ENCODE results near the gene THSD1.
"Not testable (repeated sequence)": the region's sequence is repeated elsewhere in the genome, so short reads cannot be mapped to it uniquely, and the experiment has no call there.

The THSD1 gene

GRCh38 chr13:52356327-52356726 lies 49.6 kb downstream of the THSD1 start:
- in situ Hi-C loops (cut with MboI; ENCODE audit: low sequenced_read_pairs): no loop called here

- in situ Hi-C loops (cut with MboI; ENCODE audit: low sequenced_read_pairs): no loop called here
Observed at GRCh38 chr13:52353193-52353592, 52.8 kb downstream of the THSD1 start.

- in situ Hi-C loops (cut with MboI; ENCODE audit: low sequenced_read_pairs): no loop called here
Observed at GRCh38 chr13:52348983-52349780, 56.8 kb downstream of the THSD1 start.

- in situ Hi-C loops (cut with MboI; ENCODE audit: low sequenced_read_pairs): no loop called here
Observed at GRCh38 chr13:52348071-52348470, 57.9 kb downstream of the THSD1 start.

GRCh38 chr13:52345631-52346251 lies 60.2 kb downstream of the THSD1 start:
- in situ Hi-C loops (cut with MboI; ENCODE audit: low sequenced_read_pairs): no loop called here

GRCh38 chr13:52345048-52345447 lies 60.9 kb downstream of the THSD1 start:
- in situ Hi-C loops (cut with MboI; ENCODE audit: low sequenced_read_pairs): no loop called here

- in situ Hi-C loops (cut with MboI; ENCODE audit: low sequenced_read_pairs): no loop called here
Observed at GRCh38 chr13:52344108-52344507, 61.9 kb downstream of the THSD1 start.

- in situ Hi-C loops (cut with MboI; ENCODE audit: low sequenced_read_pairs): not testable (repeated sequence)
Observed at GRCh38 chr13:52342203-52342602, 63.8 kb downstream of the THSD1 start.

GRCh38 chr13:52337828-52338455 lies 68.0 kb downstream of the THSD1 start:
- in situ Hi-C loops (cut with MboI; ENCODE audit: low sequenced_read_pairs): not testable (repeated sequence)

GRCh38 chr13:52334107-52334506 lies 71.9 kb downstream of the THSD1 start:
- in situ Hi-C loops (cut with MboI; ENCODE audit: low sequenced_read_pairs): not testable (repeated sequence)

- in situ Hi-C loops (cut with MboI; ENCODE audit: low sequenced_read_pairs): not testable (repeated sequence)
Observed at GRCh38 chr13:52331844-52332243, 74.1 kb downstream of the THSD1 start.

All from hTERT RPE-1 (cell line).